Activated T-cell treated with anti-CD3 and anti-CD28 coated beads for 24 hours (primary cell): ENCODE data around the gene ACAD11.

Source experiments
- DNase-seq: peaks from one replicate; pipeline ENCODE4 v3.0.0-alpha.2; 2020; ENCODE audit warnings: low read depth

Gene ACAD11

GRCh38 chr3:132550579-132551305 is 108.9 kb downstream of the ACAD11 start:
- no peak for DNase-seq

- no peak for DNase-seq
Observed at GRCh38 chr3:132549890-132550578, 109.6 kb downstream of the ACAD11 start.

GRCh38 chr3:132549169-132549568 is 110.4 kb downstream of the ACAD11 start:
- DNase-seq = no peak

- no peak for DNase-seq
Observed at GRCh38 chr3:132545471-132545870, 114.1 kb downstream of the ACAD11 start.

GRCh38 chr3:132544130-132544529 is 115.5 kb downstream of the ACAD11 start:
- no peak for DNase-seq

GRCh38 chr3:132543011-132543739 is 116.4 kb downstream of the ACAD11 start:
- no peak for DNase-seq

GRCh38 chr3:132542577-132542976 is 117.0 kb downstream of the ACAD11 start:
- DNase-seq = no peak

- DNase-seq = no peak
Observed at GRCh38 chr3:132539681-132540080, 119.9 kb downstream of the ACAD11 start.

GRCh38 chr3:132538072-132538471 is 121.5 kb downstream of the ACAD11 start:
- no peak for DNase-seq

- no peak for DNase-seq
Observed at GRCh38 chr3:132537297-132537696, 122.3 kb downstream of the ACAD11 start.

- no peak for DNase-seq
Observed at GRCh38 chr3:132536442-132537153, 123.0 kb downstream of the ACAD11 start.

GRCh38 chr3:132535575-132536441 is 123.8 kb downstream of the ACAD11 start:
- DNase-seq = peak; percentile 46

- DNase-seq = no peak
Observed at GRCh38 chr3:132530624-132531023, 129.0 kb downstream of the ACAD11 start.

- no peak for DNase-seq
Observed at GRCh38 chr3:132522353-132522752, 137.3 kb downstream of the ACAD11 start.

- no peak for DNase-seq
Observed at GRCh38 chr3:132521901-132522300, 137.7 kb downstream of the ACAD11 start.

GRCh38 chr3:132519914-132520313 is 139.7 kb downstream of the ACAD11 start:
- DNase-seq = no peak

- no peak for DNase-seq
Observed at GRCh38 chr3:132517311-132517710, 142.3 kb downstream of the ACAD11 start.

- no peak for DNase-seq
Observed at GRCh38 chr3:132513057-132513456, 146.6 kb downstream of the ACAD11 start.

GRCh38 chr3:132509506-132509905 is 150.1 kb downstream of the ACAD11 start:
- DNase-seq = no peak

GRCh38 chr3:132509096-132509495 is 150.5 kb downstream of the ACAD11 start:
- no peak for DNase-seq
